ENCODE measurements around the gene THOC6. TPM values are rescaled to one million over a fixed set of nuclear protein-coding genes. Genes with fewer than 3 reads are reported as not detected.

THOC6 gene
- total RNA-seq, 6 experiments from 2014 or later, result 18.2 to 21.6 (median 19.9) TPM

DNA sequence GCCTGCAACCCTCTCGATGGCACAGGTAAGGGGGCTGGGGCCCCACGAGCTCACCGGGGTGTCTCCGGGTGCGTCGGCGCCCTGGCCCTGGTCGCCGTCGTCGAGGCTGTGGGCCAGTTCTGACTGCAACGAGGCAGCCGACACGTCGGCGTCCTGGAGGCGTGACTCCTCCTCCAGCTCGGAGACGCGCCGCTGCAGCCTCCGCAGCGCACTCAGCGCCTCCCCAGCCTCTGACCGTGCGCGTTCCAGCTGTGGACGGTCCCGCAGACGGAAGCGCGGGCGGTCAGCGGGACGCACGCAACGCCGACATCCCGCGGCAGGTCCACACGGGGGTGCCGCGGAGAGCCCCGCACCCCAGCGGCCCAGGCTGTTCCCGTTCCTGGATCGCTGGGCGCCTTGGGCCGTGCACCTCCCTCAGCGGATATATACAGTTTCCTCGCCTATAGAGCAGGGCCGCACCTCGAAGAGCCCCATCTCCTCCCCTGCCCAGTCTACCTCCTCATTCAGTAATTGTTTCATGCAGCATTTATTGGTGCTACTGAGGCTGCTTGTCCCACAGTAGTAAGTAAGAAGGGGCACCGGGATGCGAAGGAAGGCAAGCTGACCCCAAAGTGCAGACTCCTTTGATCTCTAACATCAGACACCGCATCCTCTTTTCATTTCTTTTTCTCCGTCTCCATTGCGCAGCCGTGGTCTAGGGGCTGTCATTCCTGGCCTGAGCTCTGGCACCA lies 5.8 kb downstream of the THOC6 start:
- Mint-ChIP-seq H3K27me3 (ENCODE audit: insufficient read depth) (peaks cover 54% of the 10 kb centered on the region), H3K36me3 (ENCODE audit: low read depth) (peaks cover 14% of the 10 kb centered on the region; the same call in 1 of the 2 replicates), H3K9me3 (no peaks in the 10 kb centered on the region; the same call in 1 of the 2 replicates), H3K4me1 (ENCODE audit: low read depth) (peaks cover 6% of the 10 kb centered on the region; the same call in 1 of the 2 replicates), H3K4me3 (peak overlapping the region; percentile 27; the same call in 1 of the 2 replicates), H3K27ac (no peak overlapping the region)
- DNase-seq, result no peak
- TF ChIP-seq, protein P1, sequence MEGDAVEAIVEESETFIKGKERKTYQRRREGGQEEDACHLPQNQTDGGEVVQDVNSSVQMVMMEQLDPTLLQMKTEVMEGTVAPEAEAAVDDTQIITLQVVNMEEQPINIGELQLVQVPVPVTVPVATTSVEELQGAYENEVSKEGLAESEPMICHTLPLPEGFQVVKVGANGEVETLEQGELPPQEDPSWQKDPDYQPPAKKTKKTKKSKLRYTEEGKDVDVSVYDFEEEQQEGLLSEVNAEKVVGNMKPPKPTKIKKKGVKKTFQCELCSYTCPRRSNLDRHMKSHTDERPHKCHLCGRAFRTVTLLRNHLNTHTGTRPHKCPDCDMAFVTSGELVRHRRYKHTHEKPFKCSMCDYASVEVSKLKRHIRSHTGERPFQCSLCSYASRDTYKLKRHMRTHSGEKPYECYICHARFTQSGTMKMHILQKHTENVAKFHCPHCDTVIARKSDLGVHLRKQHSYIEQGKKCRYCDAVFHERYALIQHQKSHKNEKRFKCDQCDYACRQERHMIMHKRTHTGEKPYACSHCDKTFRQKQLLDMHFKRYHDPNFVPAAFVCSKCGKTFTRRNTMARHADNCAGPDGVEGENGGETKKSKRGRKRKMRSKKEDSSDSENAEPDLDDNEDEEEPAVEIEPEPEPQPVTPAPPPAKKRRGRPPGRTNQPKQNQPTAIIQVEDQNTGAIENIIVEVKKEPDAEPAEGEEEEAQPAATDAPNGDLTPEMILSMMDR (IDR thresholded peaks at IDR 0.05), result no peak

DNA sequence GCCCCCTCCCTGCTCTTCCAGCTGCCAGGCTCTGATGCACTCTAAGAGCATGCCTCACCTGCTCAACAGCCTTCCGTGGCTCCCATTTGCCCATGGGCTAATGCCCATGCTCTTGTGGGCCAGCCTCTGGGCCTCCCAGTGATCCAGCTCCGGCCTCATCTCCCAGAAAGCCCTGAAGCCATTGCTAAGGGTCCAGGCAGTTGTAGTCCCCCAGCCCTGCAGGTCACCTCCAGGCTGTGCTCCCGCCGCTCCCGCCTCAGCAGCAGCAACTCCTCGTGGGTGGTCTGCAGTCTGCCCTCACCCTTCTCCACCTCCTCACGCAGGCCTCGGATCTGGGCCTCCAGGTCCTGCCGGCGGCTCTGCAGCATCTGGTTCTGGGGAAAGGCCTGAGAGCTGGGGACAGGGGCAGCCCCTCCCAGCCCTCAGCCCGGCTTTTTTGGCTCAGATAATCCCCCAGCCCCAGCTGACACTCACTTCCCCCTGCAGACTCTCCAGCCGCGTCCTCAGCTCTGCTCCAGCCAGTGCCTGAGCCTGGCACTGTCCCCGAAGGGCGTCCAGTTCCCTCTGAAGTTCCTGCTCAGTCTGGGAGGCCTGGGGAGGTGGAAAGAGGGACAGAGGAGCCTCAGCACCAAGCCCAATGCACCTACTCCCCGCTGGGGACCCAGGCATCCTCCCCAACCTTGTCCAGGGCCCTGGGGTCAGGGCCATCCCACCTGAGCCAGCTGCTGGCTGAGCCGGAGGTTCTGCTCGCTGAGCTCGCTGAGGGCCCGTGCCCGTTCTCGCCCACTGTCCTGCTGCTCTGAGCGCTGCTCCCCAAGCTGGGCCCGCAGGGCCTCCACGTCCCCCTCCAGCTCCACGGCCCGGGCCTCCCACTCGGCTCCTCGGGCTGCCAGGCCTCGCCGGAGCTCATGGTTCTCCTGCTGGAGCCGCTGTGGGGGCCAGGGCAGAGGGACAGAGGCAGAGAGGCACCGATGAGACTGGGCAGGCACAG lies 6.7 kb downstream of the THOC6 start:
- Mint-ChIP-seq H3K36me3 (ENCODE audit: low read depth) (peaks cover 12% of the 10 kb centered on the region; the same call in 1 of the 2 replicates), H3K4me3 (peak overlapping the region; percentile 27; the same call in 1 of the 2 replicates), H3K9me3 (no peaks in the 10 kb centered on the region; the same call in 1 of the 2 replicates), H3K27ac (no peak overlapping the region), H3K27me3 (ENCODE audit: insufficient read depth) (peaks cover 54% of the 10 kb centered on the region), H3K4me1 (ENCODE audit: low read depth) (peaks cover 6% of the 10 kb centered on the region; the same call in 1 of the 2 replicates)
- no peak for DNase-seq
- TF ChIP-seq, protein P1 (IDR thresholded peaks at IDR 0.05), result no peak

DNA sequence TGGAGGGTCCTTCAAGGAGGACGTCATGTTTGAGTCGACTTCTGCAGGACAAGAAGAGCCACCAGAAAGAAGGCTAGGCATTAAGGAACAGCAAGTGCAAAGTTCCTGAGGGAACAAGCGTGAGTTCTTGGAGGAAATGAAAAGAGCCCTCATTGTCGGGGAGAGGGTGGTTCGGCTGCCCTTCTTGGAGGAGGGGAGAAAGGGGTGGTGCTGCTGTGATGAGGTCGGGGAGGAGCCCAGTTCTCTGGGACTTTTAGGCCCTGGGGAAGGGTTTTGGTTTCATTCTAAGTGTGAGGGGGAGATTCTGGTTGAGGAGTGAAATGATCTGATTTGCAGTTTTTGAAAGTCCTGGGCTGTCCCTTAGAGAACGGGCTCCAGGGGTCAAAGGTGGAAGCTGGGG lies 8.8 kb downstream of the THOC6 start:
- DNase-seq, result no peak
- H3K9me3 Mint-ChIP-seq, result no peaks in the 10 kb centered on the region; the same call in 1 of the 2 replicates
- H3K27ac Mint-ChIP-seq, result no peak overlapping the region
- 0 out of 2 replicates have a peak, but pooled peaks cover 5% of the 10 kb centered on the region for H3K36me3 Mint-ChIP-seq (ENCODE audit: low read depth)
- peaks cover 51% of the 10 kb centered on the region for H3K27me3 Mint-ChIP-seq (ENCODE audit: insufficient read depth)
- H3K4me1 Mint-ChIP-seq (ENCODE audit: low read depth), result peaks cover 6% of the 10 kb centered on the region; the same call in 1 of the 2 replicates
- TF ChIP-seq, protein P1 (IDR thresholded peaks at IDR 0.05), result no peak
- no peak overlapping the region for H3K4me3 Mint-ChIP-seq

DNA sequence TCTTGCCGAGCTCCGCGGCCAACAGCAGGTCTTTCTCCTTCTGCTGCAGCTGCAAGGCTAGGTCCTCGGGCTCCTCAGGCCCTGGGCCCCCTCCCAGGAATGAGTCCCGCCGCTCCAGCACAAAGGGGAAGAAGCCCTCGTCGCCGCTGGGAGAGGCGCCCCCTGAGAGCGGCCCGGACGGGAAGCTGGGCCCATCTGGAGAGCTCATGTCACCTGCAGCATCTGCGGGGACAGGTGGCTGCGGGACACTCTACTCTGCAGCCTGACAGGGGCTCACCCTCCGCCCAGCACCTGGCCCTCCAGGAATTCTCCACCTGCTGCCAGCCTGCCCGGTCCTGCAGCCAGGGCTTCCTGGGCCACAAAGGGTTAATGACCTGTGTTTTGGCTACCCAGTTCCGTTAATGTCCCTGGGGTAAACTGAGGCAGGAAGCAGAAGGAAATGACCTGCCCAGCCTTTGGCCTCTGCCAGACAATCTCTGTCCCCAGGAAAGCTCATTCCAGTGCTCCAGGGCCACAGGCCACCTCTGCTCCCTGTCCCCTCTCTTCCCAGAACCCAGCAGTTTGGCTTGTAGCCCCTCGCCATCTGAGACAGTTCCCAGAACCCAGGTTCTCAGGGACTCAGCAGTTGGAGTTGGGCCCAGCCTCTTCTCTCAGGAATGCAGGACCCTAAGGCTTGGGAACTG lies 11.6 kb downstream of the THOC6 start:
- no peak for DNase-seq
- Mint-ChIP-seq H3K4me3 (no peak overlapping the region), H3K36me3 (ENCODE audit: low read depth) (no peaks in the 10 kb centered on the region), H3K27ac (no peak overlapping the region), H3K27me3 (ENCODE audit: insufficient read depth) (peaks cover 57% of the 10 kb centered on the region), H3K9me3 (no peaks in the 10 kb centered on the region), H3K4me1 (ENCODE audit: low read depth) (no peaks in the 10 kb centered on the region)
- TF ChIP-seq, protein P1 (IDR thresholded peaks at IDR 0.05), result no peak

Data from HFFc6 (cell line).